Stimulated activated CD4-positive, alpha-beta T cell treated with anti-CD3 and anti-CD28 coated beads, Interleukin-15, amount 100 ng/mL, for 24 hours (primary cell): ENCODE measurements around the gene SNAI3.

Experiments used
- DNase-seq: peaks from one replicate; pipeline ENCODE4 v3.0.0-alpha.2; 2020

The SNAI3 gene

DNA sequence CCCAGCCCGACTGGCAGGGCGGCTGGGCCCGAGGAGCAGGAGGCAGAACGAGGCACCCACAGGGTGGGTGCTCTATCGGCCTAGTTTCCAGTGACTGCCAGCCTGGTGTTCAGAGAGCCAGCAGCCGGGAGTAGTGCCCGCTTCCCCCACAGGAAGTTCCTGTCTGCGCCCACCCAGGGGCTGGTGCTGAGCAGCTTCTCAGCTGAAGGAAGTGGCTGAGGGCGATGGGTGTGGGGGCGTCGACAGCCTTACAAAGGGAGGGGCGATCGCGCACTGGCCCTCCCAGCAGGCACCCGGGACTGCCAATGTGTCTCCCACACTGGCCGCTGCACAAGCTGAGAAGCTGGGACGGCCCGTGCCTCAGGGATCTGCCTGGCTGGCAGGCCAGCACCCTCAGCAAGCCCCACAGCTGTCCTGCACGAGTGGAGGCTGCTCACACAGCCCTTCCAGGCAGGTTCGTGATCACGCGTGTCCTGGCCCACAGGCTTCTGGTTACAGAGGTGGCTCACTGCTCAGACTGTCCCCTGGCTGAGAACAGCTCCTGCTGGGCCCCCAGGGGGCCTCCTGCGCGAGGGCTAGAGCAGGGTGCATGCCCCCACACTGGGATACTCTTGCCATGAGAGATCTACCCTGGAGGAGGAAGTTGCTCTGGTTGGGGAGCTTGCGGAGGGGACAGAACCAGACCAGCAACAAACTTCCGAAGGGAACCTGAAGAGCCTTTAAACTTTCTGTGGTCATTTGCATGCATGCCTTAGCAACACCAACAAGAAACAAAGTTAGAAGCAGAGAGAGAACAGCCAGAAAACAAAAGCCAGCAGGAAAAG, 17.4 kb upstream of the SNAI3 start:
- DNase-seq: peak; percentile 85

DNA sequence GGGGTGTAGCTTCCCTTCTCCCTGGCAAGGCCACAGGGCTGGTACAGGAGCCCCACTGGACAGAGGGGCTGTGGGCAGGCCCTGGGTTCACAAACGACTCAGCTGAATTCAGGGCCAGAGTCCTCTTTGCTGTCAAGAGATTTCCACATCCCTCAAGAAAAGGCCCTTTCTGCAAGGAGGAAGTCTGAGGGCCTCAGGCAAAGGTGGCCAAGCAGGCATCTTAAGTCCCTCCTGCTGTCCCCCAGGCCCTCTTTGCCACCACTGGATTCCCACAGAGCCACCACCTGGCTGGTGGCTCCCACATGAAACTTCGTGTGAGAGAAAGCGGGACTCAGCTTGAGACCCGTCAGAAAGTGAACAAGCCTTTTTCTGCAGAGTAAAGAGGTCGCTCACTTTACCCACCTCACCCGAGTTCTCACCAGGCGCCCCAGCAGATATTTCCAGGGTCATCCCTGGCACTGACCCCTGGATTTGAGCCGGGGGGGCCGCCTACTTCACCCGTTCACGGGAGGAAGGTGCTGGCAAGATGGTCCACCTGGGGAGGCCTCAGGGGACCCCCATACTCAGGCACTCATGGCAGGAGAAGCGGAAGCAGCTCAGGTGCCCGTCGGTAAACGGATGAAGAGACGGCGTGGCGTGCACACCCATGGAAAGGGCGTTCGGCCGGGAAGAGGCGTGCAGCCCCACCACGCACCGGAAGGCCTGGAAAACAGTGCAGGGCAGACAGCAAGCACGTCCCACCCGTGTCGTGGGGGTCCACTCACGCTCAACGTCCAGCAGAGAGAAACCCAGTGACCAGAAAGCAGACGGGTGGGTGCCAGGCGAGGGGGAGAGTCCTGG, 16.3 kb upstream of the SNAI3 start:
- peak; percentile 46 for DNase-seq

DNA sequence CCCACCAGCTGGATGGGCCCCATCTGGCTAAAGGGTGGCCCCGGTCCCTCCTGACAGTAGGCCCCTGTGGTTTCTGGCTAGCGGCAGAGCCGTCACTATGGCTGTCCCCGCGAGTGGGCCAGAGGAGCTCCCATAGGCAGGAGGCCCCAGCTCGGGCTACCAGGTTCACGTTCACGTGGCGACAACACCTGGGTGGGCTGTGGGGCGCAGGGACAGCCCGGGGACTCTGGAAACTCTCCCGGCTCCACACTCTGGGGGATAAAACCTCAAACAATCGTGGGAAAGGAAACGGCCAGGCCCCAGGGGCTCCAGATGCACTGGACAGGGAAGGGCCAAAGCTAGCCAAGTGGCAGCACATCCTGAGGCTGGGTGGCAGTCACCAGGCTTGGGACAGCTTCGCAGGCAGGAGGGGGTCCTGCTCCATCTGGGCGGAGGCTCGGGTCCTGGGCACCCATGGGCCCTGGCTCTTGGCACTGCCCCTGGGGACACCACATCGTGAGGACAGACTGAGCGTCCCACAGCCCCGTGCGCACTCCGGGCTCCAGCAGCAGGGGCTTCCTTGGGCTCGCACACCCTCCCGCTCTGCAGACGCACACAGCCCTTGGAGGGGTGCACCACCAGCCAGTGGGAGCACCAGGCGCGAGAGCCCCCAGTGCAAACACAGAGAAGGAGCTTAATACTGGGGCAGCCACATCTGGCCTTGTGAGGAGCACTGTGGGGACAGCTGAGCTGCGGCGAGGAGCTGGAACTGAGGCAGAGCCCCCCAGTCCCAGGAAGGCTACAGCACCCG, 15.5 kb upstream of the SNAI3 start:
- peak; percentile 46 for DNase-seq

DNA sequence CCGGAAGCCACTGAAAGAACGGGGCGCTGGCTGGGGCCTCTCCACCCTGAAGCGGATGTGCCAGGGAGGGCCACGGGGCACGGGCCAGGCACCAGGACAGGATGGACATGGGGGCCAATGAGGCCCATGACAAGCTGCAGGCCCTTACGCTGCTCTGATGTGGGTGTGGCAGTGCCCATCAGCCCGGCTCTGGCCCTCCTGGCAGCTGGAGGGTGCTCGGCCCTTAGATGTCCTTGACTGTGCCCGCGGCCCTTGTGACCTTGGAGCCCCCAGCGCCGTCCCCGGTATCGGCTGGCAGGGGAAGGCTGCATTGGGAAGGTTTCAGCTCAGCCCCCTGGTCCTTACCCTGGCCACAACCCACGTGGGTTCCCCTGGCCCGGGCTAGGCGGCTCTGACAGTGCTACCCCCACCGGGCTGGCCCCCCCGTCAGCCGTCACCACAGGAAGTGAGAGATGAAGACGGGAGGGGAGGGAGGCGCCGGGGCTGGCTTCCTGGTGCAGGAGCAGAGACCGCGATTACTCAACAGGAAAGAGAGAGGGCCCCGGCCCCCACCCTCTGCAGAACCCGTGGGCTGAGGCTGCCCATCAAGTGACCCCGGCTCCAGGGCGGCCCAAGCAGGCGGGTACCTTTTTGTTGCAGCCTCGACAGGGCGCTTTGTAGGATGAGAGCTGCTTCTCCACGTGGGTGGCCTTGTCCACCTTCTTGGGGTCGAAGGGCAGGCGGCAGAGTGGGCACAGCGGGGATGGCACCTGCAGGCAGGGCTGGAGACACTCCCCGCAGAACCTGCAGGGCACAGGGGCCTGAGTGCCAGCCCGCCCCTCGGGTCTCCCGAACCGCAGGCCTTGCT, 14.6 kb upstream of the SNAI3 start:
- peak; percentile 97 for DNase-seq

DNA sequence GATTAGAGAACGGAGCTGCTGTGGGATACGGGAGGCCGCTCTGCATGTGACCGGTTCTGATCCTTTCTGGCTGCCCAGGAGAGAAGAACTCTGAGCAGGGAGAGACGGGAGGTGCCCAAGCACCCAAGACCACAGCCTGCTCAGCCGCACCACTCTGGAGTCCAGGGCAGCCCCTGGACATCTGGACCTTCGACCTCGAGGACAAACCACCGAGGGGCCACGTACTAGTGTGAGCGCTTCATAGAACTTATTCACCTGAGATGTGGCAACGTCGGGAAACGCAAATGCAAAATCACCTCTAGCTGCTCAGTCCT, 14.0 kb upstream of the SNAI3 start:
- DNase-seq: no peak

DNA sequence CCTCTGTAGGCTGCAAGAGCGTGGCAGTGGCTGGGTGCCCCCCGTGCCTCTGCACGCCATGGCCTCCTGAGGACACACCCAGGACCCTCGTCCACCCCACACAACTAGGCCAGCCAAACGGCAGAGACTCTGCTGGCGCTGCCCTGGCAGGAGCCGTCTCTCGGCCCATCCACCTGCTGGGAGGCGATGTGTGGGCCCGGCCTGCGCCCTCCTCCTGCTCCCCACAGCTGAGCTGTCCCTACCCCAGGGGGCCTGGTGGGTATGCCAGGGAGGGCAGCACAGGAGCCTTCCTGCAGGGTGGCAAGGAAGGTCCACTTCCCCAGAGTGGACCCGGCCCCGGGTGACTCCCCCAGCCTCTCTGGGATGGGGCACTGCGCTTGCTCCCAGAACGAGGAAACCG, 12.9 kb upstream of the SNAI3 start:
- no peak for DNase-seq

DNA sequence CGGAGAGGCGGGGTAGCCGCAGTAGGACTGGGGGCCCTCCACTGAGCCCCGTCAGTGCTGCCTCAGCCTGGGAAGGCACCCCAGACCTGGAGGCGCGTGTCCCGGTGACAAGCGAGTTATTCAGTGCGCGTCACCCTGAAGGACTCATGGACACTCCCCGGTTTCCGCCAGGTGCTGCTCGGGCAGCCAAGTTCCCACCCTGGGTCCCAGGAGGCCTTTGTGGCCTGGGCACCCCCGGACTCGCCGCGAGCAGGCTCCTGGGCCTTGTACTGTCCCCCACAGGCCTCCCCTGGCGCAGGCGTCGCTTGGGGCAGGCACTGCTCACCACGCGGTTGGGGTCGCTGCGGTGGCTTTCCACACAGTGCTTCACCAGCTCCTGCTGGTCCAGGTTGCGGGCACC, 12.3 kb upstream of the SNAI3 start:
- DNase-seq: no peak

DNA sequence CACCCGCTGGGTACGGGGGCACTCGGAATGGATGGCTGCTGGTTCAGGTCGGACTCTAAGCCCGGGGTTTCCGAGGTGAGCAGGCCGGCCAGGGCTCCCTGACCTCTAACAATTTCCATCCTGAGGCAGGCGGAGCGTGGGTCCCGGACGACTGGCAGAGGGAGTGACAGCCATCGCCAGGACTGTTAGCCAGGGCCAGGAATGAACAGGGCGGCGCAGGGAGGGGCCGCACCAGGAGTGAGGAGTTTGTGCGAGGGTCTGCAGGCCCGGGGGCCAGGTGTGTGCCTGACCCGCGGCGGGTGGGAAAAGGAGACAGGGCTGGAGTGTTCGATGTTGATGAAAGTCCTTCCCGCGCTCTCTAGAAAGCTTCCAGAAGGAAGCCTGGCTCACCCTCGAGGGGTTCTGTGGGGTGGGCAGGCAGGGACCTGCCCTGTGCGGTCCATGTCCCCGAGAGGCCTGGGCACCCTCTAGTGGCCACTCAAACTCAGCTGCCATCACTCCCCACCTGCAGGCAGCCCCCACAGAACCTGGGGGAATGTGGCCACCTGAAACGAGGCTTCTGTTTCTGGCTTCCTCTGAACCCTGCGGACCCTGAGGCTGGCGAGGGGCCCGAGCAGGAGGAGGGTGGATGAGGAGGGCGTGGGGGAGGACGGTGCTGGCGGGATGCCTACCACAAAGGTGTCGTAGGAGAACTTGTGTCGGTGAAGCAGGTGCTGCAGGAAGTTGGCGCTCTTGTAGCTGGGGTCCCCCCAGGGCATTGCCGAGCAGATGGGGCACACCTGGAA, 11.7 kb upstream of the SNAI3 start:
- no peak for DNase-seq

DNA sequence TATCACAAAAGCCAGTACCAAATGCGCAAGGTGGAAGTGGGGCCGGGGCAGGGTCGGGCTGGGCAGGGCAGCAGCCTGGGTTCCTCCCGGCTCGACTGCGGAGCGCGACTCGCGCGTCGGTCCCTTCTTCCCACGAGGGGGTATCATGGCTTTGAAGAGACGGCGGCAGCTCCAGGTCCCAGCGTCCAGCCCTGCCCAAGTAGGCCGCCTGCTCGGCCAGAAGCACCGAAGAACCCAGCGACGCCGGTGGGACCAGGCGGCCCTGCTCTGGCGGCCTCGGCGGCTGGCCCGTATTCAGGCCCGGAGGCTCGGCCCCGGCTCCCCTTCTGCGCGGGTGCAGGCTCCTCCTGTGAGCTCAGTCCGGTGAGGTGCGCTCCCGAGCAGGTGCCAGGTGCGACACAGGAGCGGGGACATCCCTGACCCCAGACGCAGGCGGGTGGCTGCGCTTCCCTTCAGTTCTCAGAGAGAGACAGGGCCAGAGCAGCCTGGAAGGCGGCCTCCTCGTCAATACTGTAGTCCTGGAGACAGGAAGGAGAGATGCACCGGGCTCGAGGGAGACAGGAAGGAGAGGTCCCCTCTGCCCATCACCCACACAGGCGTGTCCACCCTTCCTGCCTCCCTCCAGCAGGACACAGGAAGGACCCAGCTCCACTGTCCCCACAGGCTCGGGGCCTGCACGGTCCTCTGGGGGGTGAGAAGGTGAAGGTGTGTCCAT, 11.0 kb upstream of the SNAI3 start:
- no peak for DNase-seq

DNA sequence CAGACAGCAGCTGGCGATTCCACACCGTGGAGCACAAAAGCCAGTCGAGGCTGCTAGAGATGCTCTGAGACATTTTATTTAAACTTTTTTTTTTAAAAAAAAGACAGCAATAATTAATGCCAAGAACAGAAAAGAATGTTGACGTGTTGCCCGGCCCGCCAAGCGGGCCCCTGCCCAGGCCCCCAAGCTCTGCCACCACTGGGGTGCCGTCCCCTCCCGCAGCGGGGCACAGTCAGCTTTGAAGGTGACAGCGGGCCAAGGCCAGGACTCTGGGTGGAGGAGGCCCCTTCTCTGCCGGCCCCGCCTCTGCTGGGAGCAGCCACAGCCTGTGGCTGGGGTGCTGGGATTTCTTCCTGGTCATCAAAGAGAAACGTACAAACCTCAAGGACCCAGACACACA, 10.1 kb upstream of the SNAI3 start:
- no peak for DNase-seq

DNA sequence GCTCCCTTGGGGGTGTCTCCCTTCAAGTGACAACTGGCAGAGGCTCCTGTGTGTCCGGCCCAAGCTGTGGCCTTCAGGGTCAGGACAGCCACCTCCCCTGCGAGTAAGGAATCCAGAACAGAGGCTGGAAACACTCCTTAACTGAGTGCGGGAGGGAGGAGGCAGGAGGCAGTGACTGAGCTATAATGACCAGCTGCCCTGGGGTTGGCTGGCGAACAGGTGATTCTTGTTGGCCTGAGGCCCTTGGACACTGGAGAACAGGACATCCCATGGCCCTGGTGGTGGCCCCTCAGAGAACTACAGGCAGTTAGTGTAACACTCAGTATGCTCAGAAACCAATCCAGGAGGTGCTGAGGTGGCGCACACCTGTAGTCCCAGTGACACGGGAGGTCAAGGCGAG, 9.4 kb upstream of the SNAI3 start:
- DNase-seq: no peak

DNA sequence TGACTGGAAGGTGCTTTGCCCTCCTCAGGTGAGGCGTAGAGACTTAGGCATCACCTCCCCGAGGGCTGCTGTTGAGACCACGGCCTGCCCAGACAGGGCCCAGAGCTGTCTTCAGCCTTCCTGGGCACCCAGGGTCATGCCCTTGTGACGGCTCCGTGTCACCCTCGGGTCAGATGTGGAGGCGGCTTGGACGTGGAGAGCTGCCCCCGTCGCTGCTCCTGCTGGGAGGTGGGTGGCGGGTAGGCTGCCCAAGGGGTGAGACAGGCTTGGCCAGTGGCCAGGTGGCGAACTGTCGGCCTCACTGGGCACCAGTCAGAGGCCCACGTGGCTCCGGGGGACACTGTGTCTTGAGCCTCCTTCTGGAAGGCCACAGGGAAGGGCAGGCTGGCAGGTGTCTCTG, 8.9 kb upstream of the SNAI3 start:
- no peak for DNase-seq

DNA sequence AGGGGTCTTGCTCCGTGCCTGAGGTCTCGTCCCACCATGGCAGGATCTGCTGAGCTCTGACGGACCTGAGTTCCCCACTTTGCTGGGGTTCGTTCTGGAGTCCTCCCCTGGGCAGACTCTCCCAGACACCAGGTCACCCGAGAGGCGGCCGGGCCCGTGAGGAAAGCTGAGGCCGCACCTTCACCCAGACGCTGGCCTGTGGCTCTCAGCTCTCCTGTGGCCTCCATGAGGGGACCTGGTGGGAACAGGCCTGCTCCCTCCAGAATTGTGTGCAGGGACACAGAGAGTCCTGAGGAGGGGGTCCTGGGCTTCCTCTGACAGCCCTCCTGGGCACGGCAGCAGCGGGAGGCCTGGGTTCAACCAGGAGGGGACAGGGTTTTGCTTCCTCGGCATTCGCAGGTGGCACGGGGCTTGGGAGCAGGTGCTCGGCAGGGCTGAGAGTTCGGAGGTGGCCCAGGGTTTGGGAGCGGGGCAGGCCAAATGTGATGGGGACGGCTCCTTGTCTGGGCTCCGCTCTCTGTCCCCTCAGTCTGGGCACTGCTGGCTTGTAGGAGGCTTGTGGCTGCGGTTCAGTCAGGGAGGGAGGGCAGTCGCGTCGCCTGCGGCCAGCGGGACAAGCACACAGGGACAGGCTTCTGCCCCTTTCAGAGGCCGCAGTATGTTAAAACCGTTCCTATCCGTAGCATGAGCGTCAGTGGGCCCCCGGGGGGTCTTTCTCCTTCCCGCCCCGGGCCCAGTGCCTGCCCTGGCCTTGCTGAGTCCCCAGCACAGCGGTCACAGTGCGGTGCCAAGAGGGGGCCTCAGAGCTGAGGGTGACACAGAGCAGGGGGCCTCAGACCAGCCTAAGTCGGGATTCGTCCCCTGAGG, 8.1 kb upstream of the SNAI3 start:
- no peak for DNase-seq

DNA sequence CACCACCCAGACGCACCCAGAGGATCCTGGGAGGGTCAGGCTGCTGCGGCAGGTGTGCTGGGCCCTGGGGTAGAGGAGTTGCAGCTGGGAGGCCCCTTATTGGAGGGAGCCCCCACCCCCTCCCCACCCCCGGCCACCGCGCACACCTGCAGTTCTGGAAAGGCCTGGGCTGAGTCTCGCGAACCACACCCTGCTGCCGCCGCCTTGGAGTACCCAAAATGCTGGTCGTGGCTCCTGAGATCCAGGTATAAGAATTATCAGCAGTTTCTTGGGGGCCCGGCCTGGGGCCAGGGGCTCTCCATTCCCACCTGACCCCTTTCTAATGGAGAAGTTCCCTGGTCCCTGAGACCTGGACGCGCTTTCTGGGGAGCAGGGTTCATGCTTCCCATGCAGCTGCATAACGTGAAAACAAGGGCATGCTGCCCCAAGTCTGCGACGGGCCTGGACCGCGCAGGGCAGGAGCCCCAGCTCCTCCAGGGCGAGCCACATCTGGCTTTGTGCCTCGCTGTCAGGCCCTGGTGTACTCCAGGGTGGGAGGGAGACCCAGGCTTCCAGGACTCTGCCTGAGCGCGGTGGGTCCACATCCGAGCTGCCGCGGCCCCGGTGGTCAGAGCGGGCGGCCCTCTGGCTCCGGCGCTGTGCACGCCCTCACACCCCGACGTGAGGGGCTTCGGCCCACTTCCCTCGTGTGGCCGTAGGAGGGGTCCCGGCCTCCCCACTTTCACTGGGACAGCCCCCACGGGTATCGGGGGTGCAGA, 7.3 kb upstream of the SNAI3 start:
- DNase-seq: no peak

DNA sequence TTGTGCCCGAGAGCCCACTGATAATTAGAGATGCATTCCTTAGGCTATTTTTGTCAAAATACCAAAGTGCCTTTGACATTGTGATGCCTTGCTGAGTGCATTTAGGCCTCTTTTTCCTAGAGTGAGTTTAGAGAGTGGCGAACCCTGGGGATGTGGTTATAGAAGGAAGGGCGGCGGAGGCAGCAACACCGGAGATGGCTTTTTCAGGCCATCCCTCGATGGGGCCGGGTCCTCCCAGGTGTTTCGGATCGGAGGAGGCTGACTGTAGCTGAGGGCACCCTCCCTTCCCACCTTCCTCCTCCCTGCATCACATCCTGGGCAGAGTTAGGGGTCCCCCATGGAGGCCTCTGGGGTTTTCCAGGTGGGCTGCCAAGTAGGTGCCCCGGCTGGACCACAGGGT, 6.6 kb upstream of the SNAI3 start:
- DNase-seq: no peak

DNA sequence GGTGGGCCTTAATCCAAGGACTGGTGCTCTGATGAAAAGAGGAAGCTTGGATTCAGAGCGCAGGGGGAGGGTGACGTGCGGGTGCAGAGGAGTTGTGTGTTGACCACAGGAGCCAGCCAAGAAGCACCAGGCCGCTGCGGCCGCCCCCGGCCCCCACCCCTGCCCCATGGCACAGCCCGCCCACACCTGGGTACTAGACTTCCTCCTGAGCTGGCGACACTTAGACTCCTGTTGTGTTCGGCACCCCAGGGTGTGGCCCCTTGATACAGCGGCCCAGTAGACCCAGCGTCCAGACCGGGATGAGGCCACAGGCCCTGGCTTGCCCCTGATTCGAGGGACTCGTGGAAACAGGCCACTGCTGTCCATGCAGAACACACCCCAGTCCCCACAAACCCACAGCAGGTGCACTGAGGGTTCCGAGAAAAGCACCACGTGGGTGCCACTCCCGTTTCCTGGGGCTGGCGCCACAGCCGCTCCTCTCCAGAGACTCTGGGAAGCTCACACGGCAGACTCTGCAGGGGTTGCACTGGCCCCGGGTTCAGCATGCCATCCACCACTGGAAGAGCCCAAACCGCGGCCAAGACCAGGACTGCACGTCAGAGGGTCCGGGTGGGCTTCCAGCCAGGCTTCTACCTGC, 5.7 kb upstream of the SNAI3 start:
- peak; percentile 49 for DNase-seq

DNA sequence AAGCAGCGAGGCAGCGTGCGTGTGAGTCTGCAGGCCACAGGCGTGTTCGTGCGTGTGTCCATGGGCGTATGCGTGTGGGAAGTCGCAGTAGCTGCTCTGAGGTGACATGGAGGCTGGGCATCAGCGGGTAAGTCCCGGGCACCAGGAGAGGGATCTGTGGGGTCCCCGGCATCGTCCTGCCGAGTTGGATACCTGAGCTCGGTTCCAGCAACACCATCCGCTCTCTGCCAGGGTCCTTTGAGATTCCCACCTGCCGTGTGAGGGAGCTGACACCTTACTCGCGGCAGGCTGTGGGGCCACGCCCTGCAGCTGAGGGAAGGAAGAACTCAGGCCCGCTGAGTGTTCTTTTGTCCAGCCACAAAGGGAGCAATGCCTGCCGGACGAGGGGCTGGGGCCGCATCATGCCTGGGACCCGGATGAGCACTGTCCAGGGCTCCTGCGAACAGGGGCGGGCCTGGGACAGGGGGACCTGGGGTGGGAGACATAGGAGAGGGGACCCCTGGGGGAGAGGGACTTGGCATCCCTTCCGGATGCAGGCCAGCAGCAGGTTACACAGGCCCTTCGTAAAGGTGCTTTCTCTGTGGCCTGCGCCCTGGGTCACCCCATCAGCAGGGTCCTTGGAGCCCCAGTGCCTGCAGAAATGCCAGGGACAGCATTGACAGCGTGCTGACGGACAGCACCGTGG, 5.0 kb upstream of the SNAI3 start:
- no peak for DNase-seq
